HEK293T (cell line): ENCODE measurements around the gene SLC6A17.

Experiments
- FOXM1 ChIP-seq: fragments of 450-650 bp; IDR thresholded peaks from 2 replicates; pipeline ENCODE4 v1.6.1; 2017; ENCODE audit warnings: mild to moderate bottlenecking, borderline replicate concordance
- SUZ12 ChIP-seq: fragments of 450-650 bp; IDR thresholded peaks from 2 replicates; pipeline ENCODE4 v1.6.1; 2016; ENCODE audit warnings: mild to moderate bottlenecking

DNA sequence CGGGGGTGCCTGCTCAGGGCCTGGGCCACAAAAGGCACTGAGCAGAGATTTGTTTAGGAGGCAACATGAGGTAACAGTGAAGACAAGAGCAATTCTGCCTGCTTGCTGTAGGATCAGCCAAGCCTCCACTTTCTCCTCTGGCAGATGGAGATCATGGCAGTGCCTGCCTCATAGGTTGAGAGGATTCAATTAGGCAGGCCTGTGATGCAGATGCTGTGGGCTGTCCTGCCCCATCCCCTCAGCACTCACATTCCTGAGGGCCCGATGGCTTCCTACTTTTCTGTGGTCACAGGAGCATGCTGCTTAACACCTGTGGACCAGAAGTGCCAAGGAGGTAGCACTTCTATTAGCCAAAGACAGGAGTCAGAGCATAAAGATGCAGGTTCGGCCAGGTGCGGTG lies 39.2 kb upstream of the SLC6A17 start:
- TF ChIP-seq FOXM1 (no peak), SUZ12 (no peak)
